Stimulated activated CD8-positive, alpha-beta memory T cell treated with anti-CD3 and anti-CD28 coated beads, Interleukin-7, amount 100 ng/mL, for 1 hour (primary cell): ENCODE data around the gene C19orf33.

Experiments used
- DNase-seq, 2 donors: peaks; one replicate each; pipeline ENCODE4 v3.0.0-alpha.2; 2020; ENCODE audit warnings: low read depth in 2 of 2

C19orf33 gene

GRCh38 chr19:38308926-38309614 lies 5.0 kb downstream of the C19orf33 start:
- no peak for DNase-seq

GRCh38 chr19:38309615-38310278 lies 5.7 kb downstream of the C19orf33 start:
- no peak for DNase-seq

GRCh38 chr19:38310279-38310670 lies 6.2 kb downstream of the C19orf33 start:
- DNase-seq: no peak

GRCh38 chr19:38310986-38311385 lies 6.9 kb downstream of the C19orf33 start:
- DNase-seq: no peak

GRCh38 chr19:38315657-38316476 lies 11.8 kb downstream of the C19orf33 start, which contains the start of gene YIF1B:
Gene YIF1B (minus strand): TSS chr19:38315947. CDS start chr19:38315917, 30 bp downstream.
- peak; percentile 85 to 87 for DNase-seq

- DNase-seq: no peak
Observed at GRCh38 chr19:38316477-38317067, 12.5 kb downstream of the C19orf33 start.

GRCh38 chr19:38317104-38317612 lies 13.1 kb downstream of the C19orf33 start:
- DNase-seq: no peak

GRCh38 chr19:38318660-38319059 lies 14.6 kb downstream of the C19orf33 start:
- DNase-seq: no peak

- DNase-seq: no peak
Observed at GRCh38 chr19:38319421-38320258, 15.6 kb downstream of the C19orf33 start, which contains the start of gene KCNK6. Gene KCNK6 (plus strand): TSS chr19:38319845. CDS start chr19:38319951, 106 bp downstream.

- DNase-seq: no peak
Observed at GRCh38 chr19:38320969-38321339, 16.9 kb downstream of the C19orf33 start.

- no peak for DNase-seq
Observed at GRCh38 chr19:38321646-38322196, 17.7 kb downstream of the C19orf33 start.

GRCh38 chr19:38323291-38323690 lies 19.2 kb downstream of the C19orf33 start:
- no peak for DNase-seq

GRCh38 chr19:38324431-38324830 lies 20.4 kb downstream of the C19orf33 start:
- DNase-seq: no peak

GRCh38 chr19:38326591-38326990 lies 22.5 kb downstream of the C19orf33 start:
- DNase-seq: no peak

- DNase-seq: no peak
Observed at GRCh38 chr19:38329651-38330050, 25.6 kb downstream of the C19orf33 start.

GRCh38 chr19:38331728-38332127 lies 27.7 kb downstream of the C19orf33 start:
- DNase-seq: no peak

- DNase-seq: no peak
Observed at GRCh38 chr19:38333245-38333644, 29.2 kb downstream of the C19orf33 start.

GRCh38 chr19:38335949-38336637 lies 32.0 kb downstream of the C19orf33 start:
- peak; percentile 83 to 93 for DNase-seq

GRCh38 chr19:38336638-38337359 lies 32.7 kb downstream of the C19orf33 start:
- peak; percentile 87 to 90 for DNase-seq
